ENCODE data around the gene OPRM1. TPM values are rescaled to one million over a fixed set of nuclear protein-coding genes. Genes with fewer than 3 reads are reported as not detected.

OPRM1 gene
- total and polyA plus RNA-seq, 9 donors: not detected

GRCh38 chr6:154202339-154202738 lies 163.3 kb downstream of the OPRM1 start:
- TF ChIP-seq POLR2A (IDR thresholded peaks at IDR 0.05) (no peak), CTCF (IDR thresholded peaks at IDR 0.05) (no peak), EP300 (IDR thresholded peaks at IDR 0.05) (no peak)
- Histone ChIP-seq H3K9me3 (no peaks in the 10 kb centered on the region), H3K36me3 (no peaks in the 10 kb centered on the region), H3K4me1 (ENCODE audit: insufficient read depth) (peaks cover 2% of the 10 kb centered on the region), H3K4me3 (no peak overlapping the region), H3K27me3 (no peaks in the 10 kb centered on the region), H3K27ac (no peak overlapping the region)
- DNase-seq: no peak
- intact Hi-C loops (cut with DNase I): no loop called here
- 86 to 94% (median 89%) methylated on average over 3 of the region's 3 CpGs for WGBS, 3 donors

- Histone ChIP-seq H3K27ac (no peak overlapping the region), H3K9me3 (no peaks in the 10 kb centered on the region), H3K36me3 (no peaks in the 10 kb centered on the region), H3K4me1 (ENCODE audit: insufficient read depth) (no peaks in the 10 kb centered on the region), H3K27me3 (no peaks in the 10 kb centered on the region), H3K4me3 (no peak overlapping the region)
- TF ChIP-seq CTCF (IDR thresholded peaks at IDR 0.05) (no peak), POLR2A (IDR thresholded peaks at IDR 0.05) (no peak), EP300 (IDR thresholded peaks at IDR 0.05) (no peak)
- WGBS, 3 donors: 90 to 96% (median 94%) methylated on average over 6 of the region's 6 CpGs
- intact Hi-C loops (cut with DNase I): no loop called here
- no peak for DNase-seq
Observed at GRCh38 chr6:154202958-154203357, 163.9 kb downstream of the OPRM1 start.

- Histone ChIP-seq H3K27me3 (no peaks in the 10 kb centered on the region), H3K4me3 (no peak overlapping the region), H3K36me3 (no peaks in the 10 kb centered on the region), H3K27ac (no peak overlapping the region), H3K9me3 (no peaks in the 10 kb centered on the region), H3K4me1 (ENCODE audit: insufficient read depth) (no peaks in the 10 kb centered on the region)
- intact Hi-C loops (cut with DNase I): no loop called here
- TF ChIP-seq POLR2A (IDR thresholded peaks at IDR 0.05): no peak
- TF ChIP-seq CTCF (IDR thresholded peaks at IDR 0.05): no peak
- TF ChIP-seq EP300 (IDR thresholded peaks at IDR 0.05): no peak
- DNase-seq: no peak
- WGBS, 3 donors: 94 to 96% (median 95%) methylated on average over 2 of the region's 2 CpGs
Observed at GRCh38 chr6:154206141-154206540, 167.1 kb downstream of the OPRM1 start.

- no peak overlapping the region for H3K4me3 ChIP-seq
- 58 to 75% (median 63%) methylated on average over 4 of the region's 4 CpGs for WGBS, 3 donors
- no peaks in the 10 kb centered on the region for H3K36me3 ChIP-seq
- H3K27ac ChIP-seq: no peak overlapping the region
- no peaks in the 10 kb centered on the region for H3K9me3 ChIP-seq
- TF ChIP-seq EP300 (IDR thresholded peaks at IDR 0.05): no peak
- TF ChIP-seq CTCF (IDR thresholded peaks at IDR 0.05): no peak
- no peak for TF ChIP-seq POLR2A (IDR thresholded peaks at IDR 0.05)
- no peak for DNase-seq
- H3K27me3 ChIP-seq: no peaks in the 10 kb centered on the region
- intact Hi-C loops (cut with DNase I): no loop called here
- no peaks in the 10 kb centered on the region for H3K4me1 ChIP-seq (ENCODE audit: insufficient read depth)
Observed at GRCh38 chr6:154206996-154207395, 168.0 kb downstream of the OPRM1 start.

GRCh38 chr6:154209555-154209954 lies 170.5 kb downstream of the OPRM1 start:
- WGBS, 3 donors: 54 to 61% (median 56%) methylated on average over 3 of the region's 3 CpGs
- DNase-seq: no peak
- Histone ChIP-seq H3K4me3 (no peak overlapping the region), H3K9me3 (no peaks in the 10 kb centered on the region), H3K27me3 (no peaks in the 10 kb centered on the region), H3K4me1 (ENCODE audit: insufficient read depth) (no peaks in the 10 kb centered on the region), H3K36me3 (no peaks in the 10 kb centered on the region), H3K27ac (no peak overlapping the region)
- intact Hi-C loops (cut with DNase I): no loop called here
- no peak for TF ChIP-seq POLR2A (IDR thresholded peaks at IDR 0.05)
- no peak for TF ChIP-seq EP300 (IDR thresholded peaks at IDR 0.05)
- no peak for TF ChIP-seq CTCF (IDR thresholded peaks at IDR 0.05)

Measured in ovary (tissue), 9 donors.